Neural crest cell (in vitro differentiated cells): ENCODE measurements around the gene FAM83E. TPM values are rescaled to one million over a fixed set of nuclear protein-coding genes. Genes with fewer than 3 reads are reported as not detected.

Experiments
- DNase-seq: peaks from one replicate; pipeline ENCODE4 v3.0.0; 2021; ENCODE audit warnings: low read depth, mixed read lengths, low spot score
- H3K27ac Mint-ChIP-seq: one replicate; pipeline ENCODE4 v1.8.0; 2021; ENCODE audit warnings: mild to moderate bottlenecking, mixed read lengths; ENCODE audit not compliant: unreplicated experiment
- H3K27me3 Mint-ChIP-seq: 2 replicates; pipeline ENCODE4 v1.8.0; 2021; ENCODE audit warnings: low read depth, mild to moderate bottlenecking, mixed read lengths
- H3K36me3 Mint-ChIP-seq: 2 replicates; pipeline ENCODE4 v1.8.0; 2021; ENCODE audit warnings: low read depth, mild to moderate bottlenecking, mixed read lengths
- H3K4me1 Mint-ChIP-seq: 2 replicates; pipeline ENCODE4 v1.8.0; 2021; ENCODE audit warnings: mixed read lengths
- H3K4me3 Mint-ChIP-seq: one replicate; pipeline ENCODE4 v1.8.0; 2021; ENCODE audit warnings: mild to moderate bottlenecking, mixed read lengths
- H3K9me3 Mint-ChIP-seq: 2 replicates; pipeline ENCODE4 v1.8.0; 2021; ENCODE audit warnings: mixed read lengths
- CTCF ChIP-seq: fragments of 200-600 bp; sonication (generic); conservative IDR thresholded peaks from 2 replicates; pipeline ENCODE4 v1.5.0; 2021; ENCODE audit warnings: antibody characterized with exemption, mild to moderate bottlenecking
- total RNA-seq: library from RNA; stranded (reverse); gene quantifications from 2 replicates; pipeline ENCODE4 v1.2.1, GENCODE V29; 2021

The FAM83E gene
- total RNA-seq, 1 donor from 2014 or later, result 6.1 TPM

- Mint-ChIP-seq H3K27me3 (peaks cover 14% of the 10 kb centered on the region), H3K27ac (peak overlapping the region; percentile 50), H3K9me3 (no peaks in the 10 kb centered on the region), H3K36me3 (peaks cover 25% of the 10 kb centered on the region), H3K4me3 (peak overlapping the region; percentile 96), H3K4me1 (peaks cover 56% of the 10 kb centered on the region)
- DNase-seq, result no peak
- TF ChIP-seq CTCF, result no peak
Measured at GRCh38 chr19:48616491-48617056, 1.7 kb upstream of the FAM83E start.

- DNase-seq, result no peak
- H3K9me3 Mint-ChIP-seq, result no peaks in the 10 kb centered on the region
- H3K27ac Mint-ChIP-seq, result no peak overlapping the region
- peaks cover 53% of the 10 kb centered on the region for H3K4me1 Mint-ChIP-seq
- peak overlapping the region; percentile 96 for H3K4me3 Mint-ChIP-seq
- peaks cover 22% of the 10 kb centered on the region for H3K36me3 Mint-ChIP-seq
- H3K27me3 Mint-ChIP-seq, result peaks cover 14% of the 10 kb centered on the region
- no peak for TF ChIP-seq CTCF
Measured at GRCh38 chr19:48616041-48616436, 1.2 kb upstream of the FAM83E start.

- no peaks in the 10 kb centered on the region for H3K9me3 Mint-ChIP-seq
- peaks cover 14% of the 10 kb centered on the region for H3K27me3 Mint-ChIP-seq
- H3K4me1 Mint-ChIP-seq, result peaks cover 53% of the 10 kb centered on the region
- no peak for DNase-seq
- H3K27ac Mint-ChIP-seq, result no peak overlapping the region
- no peak for TF ChIP-seq CTCF
- peak overlapping the region; percentile 96 for H3K4me3 Mint-ChIP-seq
- peaks cover 22% of the 10 kb centered on the region for H3K36me3 Mint-ChIP-seq
Measured at GRCh38 chr19:48615231-48616040, 560 bp upstream of the FAM83E start.

GRCh38 chr19:48613852-48614435, 932 bp downstream of the FAM83E start:
- Mint-ChIP-seq H3K4me1 (peaks cover 39% of the 10 kb centered on the region), H3K9me3 (no peaks in the 10 kb centered on the region), H3K4me3 (peak overlapping the region; percentile 76), H3K27me3 (peaks cover 12% of the 10 kb centered on the region), H3K27ac (peak overlapping the region; percentile 2), H3K36me3 (peaks cover 19% of the 10 kb centered on the region)
- DNase-seq, result no peak
- TF ChIP-seq CTCF, result no peak

- Mint-ChIP-seq H3K9me3 (no peaks in the 10 kb centered on the region), H3K27me3 (peaks cover 12% of the 10 kb centered on the region), H3K27ac (no peak overlapping the region), H3K36me3 (peaks cover 14% of the 10 kb centered on the region), H3K4me1 (peaks cover 37% of the 10 kb centered on the region), H3K4me3 (peak overlapping the region; percentile 76)
- no peak for TF ChIP-seq CTCF
- no peak for DNase-seq
Measured at GRCh38 chr19:48613024-48613851, 1.6 kb downstream of the FAM83E start.
